Natural killer cell (primary cell): ENCODE measurements around the gene RYR3. TPM values are rescaled to one million over a fixed set of nuclear protein-coding genes. Genes with fewer than 3 reads are reported as not detected.

Experiments
- ATAC-seq, 3 donors: fragments of 150-1000 bp in 2 of 3; fragments of 200-7000 bp in 1 of 3; cut with Tn5 transposase; 1 replicate in 1 of 3; 2 replicates in 2 of 3; pipeline ENCODE4 v1.10.0; 2021; ENCODE audit warnings: mild to moderate bottlenecking in 2 of 3, moderate library complexity in 2 of 3
- DNase-seq, 2 donors: peaks; one replicate each; pipeline versions ENCODE4 v3.0.0 to v3.0.0-alpha.2; 2013 to 2021; ENCODE audit warnings: mixed read lengths in 1 of 2
- H3K27ac ChIP-seq: one replicate; pipeline ENCODE4 v1.5.1; 2013; ENCODE audit warnings: mild to moderate bottlenecking, low read length
- H3K27me3 ChIP-seq: one replicate; pipeline ENCODE4 v1.6.1; 2013; ENCODE audit warnings: low read length; ENCODE audit not compliant: control insufficient read depth, insufficient read depth
- H3K36me3 ChIP-seq: one replicate; pipeline ENCODE4 v1.6.1; 2013; ENCODE audit warnings: low read length; ENCODE audit not compliant: control insufficient read depth, insufficient read depth
- H3K4me1 ChIP-seq: one replicate; pipeline ENCODE4 v1.6.1; 2013; ENCODE audit warnings: low read length; ENCODE audit not compliant: control insufficient read depth, insufficient read depth
- H3K4me3 ChIP-seq: one replicate; pipeline ENCODE4 v1.5.1; 2013; ENCODE audit warnings: low read length
- H3K9me3 ChIP-seq: one replicate; pipeline ENCODE4 v1.6.1; 2013; ENCODE audit warnings: low read length; ENCODE audit not compliant: control insufficient read depth, insufficient read depth
- H3K27ac Mint-ChIP-seq, 2 donors: one replicate each; pipeline ENCODE4 v1.8.0; 2022; ENCODE audit warnings: mild to moderate bottlenecking in 2 of 2, mixed read lengths in 2 of 2, moderate library complexity in 1 of 2
- H3K27me3 Mint-ChIP-seq, 2 donors: one replicate each; pipeline ENCODE4 v1.8.0; 2022; ENCODE audit warnings: low read depth in 2 of 2, mixed read lengths in 2 of 2
- H3K36me3 Mint-ChIP-seq: one replicate; pipeline ENCODE4 v1.8.0; 2022; ENCODE audit warnings: mixed read lengths
- H3K4me1 Mint-ChIP-seq, 2 donors: one replicate each; pipeline ENCODE4 v1.8.0; 2022; ENCODE audit warnings: mixed read lengths in 2 of 2
- H3K4me3 Mint-ChIP-seq: one replicate; pipeline ENCODE4 v1.8.0; 2022; ENCODE audit warnings: mild to moderate bottlenecking, moderate library complexity, mixed read lengths
- H3K9me3 Mint-ChIP-seq, 2 donors: one replicate each; pipeline ENCODE4 v1.8.0; 2022; ENCODE audit warnings: mixed read lengths in 2 of 2
- WGBS: methylation state at CpG from one replicate; pipeline ENCODE4 v1.1.7; 2013; ENCODE audit warnings: missing lambda C conversion rate; ENCODE audit not compliant: insufficient coverage; 5-methylcytosine and 5-hydroxymethylcytosine counted together
- intact Hi-C: fragments of 100-400 bp; cut with micrococcal nuclease; formaldehyde crosslinking; loops from one replicate; pipeline ENCODE4 v1.14.2; 2022
- total RNA-seq, 4 donors: library from RNA; stranded (reverse); fragments of 120-200 nt in 1 of 4; gene quantifications; one replicate each; pipeline versions ENCODE4 v1.2.3 to v1.2.4, GENCODE V29; 2013 to 2022
- TF ChIP-seq, protein P1 (sequence below): fragments of 200-600 bp; IDR thresholded peaks from one replicate; pipeline ENCODE4 v1.8.0; 2022; ENCODE audit warnings: antibody characterized with exemption

RYR3 gene
- total RNA-seq, 3 donors from 2014 or later (not counting 1 experiment from before 2014, with no cell fraction given), result 0.09 to 6.2 TPM; not detected in 1

DNA sequence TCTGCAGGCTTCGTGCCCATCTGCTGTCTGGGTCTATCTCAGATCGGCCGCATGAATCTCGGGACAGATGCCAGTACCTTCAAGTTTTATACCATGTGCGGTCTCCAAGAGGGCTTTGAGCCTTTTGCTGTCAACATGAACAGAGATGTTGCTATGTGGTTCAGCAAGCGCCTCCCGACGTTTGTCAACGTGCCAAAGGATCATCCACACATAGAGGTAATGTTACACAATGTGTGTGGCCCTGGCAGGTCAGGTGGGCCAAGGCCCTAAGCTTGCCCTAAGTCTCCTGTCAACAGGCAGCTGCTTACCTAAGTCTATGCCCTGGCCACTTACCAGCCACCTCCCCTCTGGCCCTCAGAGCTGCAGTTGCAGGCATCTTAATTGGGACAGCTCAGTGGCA is 333.5 kb downstream of the RYR3 start:
- Histone ChIP-seq H3K4me1 (no peaks in the 10 kb centered on the region), H3K27me3 (no peaks in the 10 kb centered on the region), H3K27ac (no peak overlapping the region), H3K4me3 (no peak overlapping the region), H3K36me3 (no peaks in the 10 kb centered on the region), H3K9me3 (no peaks in the 10 kb centered on the region)
- Mint-ChIP-seq H3K36me3 (no peaks in the 10 kb centered on the region), H3K9me3 (no peaks in the 10 kb centered on the region), H3K27ac (no peak overlapping the region), H3K4me1 (no peaks in the 10 kb centered on the region), H3K27me3 (peaks cover 5 to 31% of the 10 kb centered on the region in 2 donors), H3K4me3 (no peak overlapping the region)
- no peak for DNase-seq
- ATAC-seq, result no peak
- TF ChIP-seq, protein P1, sequence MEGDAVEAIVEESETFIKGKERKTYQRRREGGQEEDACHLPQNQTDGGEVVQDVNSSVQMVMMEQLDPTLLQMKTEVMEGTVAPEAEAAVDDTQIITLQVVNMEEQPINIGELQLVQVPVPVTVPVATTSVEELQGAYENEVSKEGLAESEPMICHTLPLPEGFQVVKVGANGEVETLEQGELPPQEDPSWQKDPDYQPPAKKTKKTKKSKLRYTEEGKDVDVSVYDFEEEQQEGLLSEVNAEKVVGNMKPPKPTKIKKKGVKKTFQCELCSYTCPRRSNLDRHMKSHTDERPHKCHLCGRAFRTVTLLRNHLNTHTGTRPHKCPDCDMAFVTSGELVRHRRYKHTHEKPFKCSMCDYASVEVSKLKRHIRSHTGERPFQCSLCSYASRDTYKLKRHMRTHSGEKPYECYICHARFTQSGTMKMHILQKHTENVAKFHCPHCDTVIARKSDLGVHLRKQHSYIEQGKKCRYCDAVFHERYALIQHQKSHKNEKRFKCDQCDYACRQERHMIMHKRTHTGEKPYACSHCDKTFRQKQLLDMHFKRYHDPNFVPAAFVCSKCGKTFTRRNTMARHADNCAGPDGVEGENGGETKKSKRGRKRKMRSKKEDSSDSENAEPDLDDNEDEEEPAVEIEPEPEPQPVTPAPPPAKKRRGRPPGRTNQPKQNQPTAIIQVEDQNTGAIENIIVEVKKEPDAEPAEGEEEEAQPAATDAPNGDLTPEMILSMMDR, result no peak
- intact Hi-C loops, result no loop called here
- WGBS, result 87% methylated on average over 9 of the region's 9 CpGs

DNA sequence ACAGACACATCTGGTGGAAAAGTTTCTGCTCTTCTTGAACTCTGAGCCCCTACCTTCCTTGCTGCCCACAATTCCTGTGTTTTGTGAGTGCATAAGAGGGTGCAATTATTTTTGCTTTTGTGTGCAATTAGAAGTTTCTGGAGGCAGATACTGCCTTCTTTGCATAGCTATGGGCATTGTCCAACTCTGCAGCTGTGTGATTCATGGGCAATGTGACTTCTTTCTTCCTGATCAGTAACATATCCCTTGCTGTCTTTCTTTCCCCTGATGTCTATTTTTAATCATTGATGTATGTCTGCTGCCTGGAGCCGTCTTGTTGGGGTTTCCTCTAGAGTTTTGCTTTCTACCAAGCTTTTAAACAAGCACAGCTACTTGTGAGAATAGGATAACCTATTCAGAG is 336.0 kb downstream of the RYR3 start:
- Mint-ChIP-seq H3K4me1 (no peaks in the 10 kb centered on the region), H3K9me3 (no peaks in the 10 kb centered on the region), H3K27ac (no peak overlapping the region), H3K4me3 (no peak overlapping the region), H3K36me3 (no peaks in the 10 kb centered on the region), H3K27me3 (peaks cover 2 to 16% of the 10 kb centered on the region in 2 donors)
- TF ChIP-seq, protein P1, result no peak
- intact Hi-C loops, result no loop called here
- DNase-seq (no peak), ATAC-seq (no peak)
- no peaks in the 10 kb centered on the region for H3K4me1 ChIP-seq
- H3K4me3 ChIP-seq, result no peak overlapping the region
- no peaks in the 10 kb centered on the region for H3K27me3 ChIP-seq
- no peak overlapping the region for H3K27ac ChIP-seq
- 33% methylated on average over 1 of the region's 1 CpG for WGBS
- no peaks in the 10 kb centered on the region for H3K9me3 ChIP-seq
- H3K36me3 ChIP-seq, result no peaks in the 10 kb centered on the region

DNA sequence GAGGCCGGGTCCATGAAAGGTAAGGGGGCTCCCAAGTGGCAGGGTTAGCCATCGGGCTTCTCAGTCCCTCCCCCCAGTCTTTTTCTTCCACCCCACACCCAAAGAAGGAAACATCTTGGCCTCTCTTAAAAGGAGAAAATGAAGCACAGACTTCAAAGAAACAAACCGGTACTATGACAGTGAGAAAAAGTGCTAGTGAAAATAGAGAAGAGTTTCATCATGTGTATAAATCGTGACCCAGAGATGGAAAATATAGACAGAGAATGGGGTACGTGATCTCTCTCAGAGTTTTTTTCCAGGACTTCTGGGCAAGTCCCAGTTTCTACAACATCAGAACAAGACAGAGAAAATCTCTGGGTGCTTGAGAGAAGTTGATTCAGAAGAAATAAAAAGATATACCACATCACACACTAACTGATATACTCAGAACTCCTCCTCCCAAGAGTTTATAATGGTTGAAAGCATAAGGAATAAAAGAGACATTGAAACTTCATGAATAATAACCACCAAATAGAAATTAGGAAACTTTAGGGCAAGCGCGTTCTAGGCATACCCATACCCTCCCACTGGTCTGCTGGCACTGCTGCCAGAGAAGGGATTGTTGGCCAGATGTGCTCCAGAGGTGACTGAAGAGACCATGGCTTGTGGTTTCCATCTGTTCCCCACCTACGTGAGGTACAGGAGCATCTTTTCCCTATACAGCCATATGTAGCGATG is 338.6 kb downstream of the RYR3 start:
- TF ChIP-seq, protein P1, result no peak
- no peak for ATAC-seq

GRCh38 chr15:33654860-33655259 is 344.1 kb downstream of the RYR3 start:
- H3K27ac Mint-ChIP-seq, result no peak overlapping the region
- 80% methylated on average over 3 of the region's 3 CpGs for whole genome bisulfite sequencing
- intact Hi-C loops, result no loop called here
- H3K4me3 ChIP-seq, result no peak overlapping the region
- no peak overlapping the region for H3K4me3 Mint-ChIP-seq
- H3K36me3 Mint-ChIP-seq, result no peaks in the 10 kb centered on the region
- TF ChIP-seq, protein P1, result no peak
- DNase-seq (no peak), ATAC-seq (no peak)
- no peaks in the 10 kb centered on the region for H3K4me1 Mint-ChIP-seq
- no peak overlapping the region for H3K27ac ChIP-seq
- no peaks in the 10 kb centered on the region for H3K27me3 Mint-ChIP-seq
- no peaks in the 10 kb centered on the region for H3K4me1 ChIP-seq
- no peaks in the 10 kb centered on the region for H3K9me3 Mint-ChIP-seq
- H3K27me3 ChIP-seq, result no peaks in the 10 kb centered on the region
- no peaks in the 10 kb centered on the region for H3K36me3 ChIP-seq
- H3K9me3 ChIP-seq, result no peaks in the 10 kb centered on the region

More for the DNA sequence above, 338.6 kb downstream of the RYR3 start:
- Histone ChIP-seq H3K4me3 (no peak overlapping the region), H3K27me3 (no peaks in the 10 kb centered on the region), H3K36me3 (no peaks in the 10 kb centered on the region), H3K27ac (no peak overlapping the region), H3K4me1 (no peaks in the 10 kb centered on the region), H3K9me3 (no peaks in the 10 kb centered on the region)
- no peak for DNase-seq
- intact Hi-C loops, result no loop called here
- no peaks in the 10 kb centered on the region for H3K9me3 Mint-ChIP-seq
- WGBS, result 83% methylated on average over 8 of the region's 9 CpGs
- H3K4me1 Mint-ChIP-seq, result no peaks in the 10 kb centered on the region
- H3K36me3 Mint-ChIP-seq, result no peaks in the 10 kb centered on the region
- no peak overlapping the region for H3K4me3 Mint-ChIP-seq
- H3K27ac Mint-ChIP-seq, result no peak overlapping the region
- peaks cover 0 to 12% of the 10 kb centered on the region in 2 donors for H3K27me3 Mint-ChIP-seq
